GF-D8 (cell line): ENCODE data around the gene LONP2.
A peak's percentile ranks its signal among the peaks of the same experiment; 100 is the strongest.
"Not testable (repeated sequence)": the region's sequence is repeated elsewhere in the genome, so short reads cannot be mapped to it uniquely, and the experiment has no call there.

Experiments
- DNase-seq: peaks from one replicate; lab custom pipeline; 2025; lab: John Stamatoyannopoulos, UW

Gene LONP2

GRCh38 chr16:48291754-48292153, 47.7 kb downstream of the LONP2 start:
- no peak for DNase-seq

GRCh38 chr16:48292452-48292851, 48.4 kb downstream of the LONP2 start:
- DNase-seq, result no peak

- no peak for DNase-seq
These were observed 50.6 kb downstream of the LONP2 start for GRCh38 chr16:48294724-48295123.

- DNase-seq, result no peak
These were observed 51.6 kb downstream of the LONP2 start for GRCh38 chr16:48295488-48296281.

- no peak for DNase-seq
These were observed 55.4 kb downstream of the LONP2 start for GRCh38 chr16:48299471-48299870.

- no peak for DNase-seq
These were observed 56.3 kb downstream of the LONP2 start for GRCh38 chr16:48300391-48300856.

- no peak for DNase-seq
These were observed 64.4 kb downstream of the LONP2 start for GRCh38 chr16:48308535-48308934.

- no peak for DNase-seq
These were observed 67.0 kb downstream of the LONP2 start for GRCh38 chr16:48310908-48311641.

GRCh38 chr16:48313905-48314304, 69.8 kb downstream of the LONP2 start:
- not testable (repeated sequence) for DNase-seq

GRCh38 chr16:48317026-48317425, 72.9 kb downstream of the LONP2 start:
- DNase-seq, result no peak

- DNase-seq, result no peak
These were observed 73.7 kb downstream of the LONP2 start for GRCh38 chr16:48317614-48318315.

GRCh38 chr16:48318630-48319029, 74.5 kb downstream of the LONP2 start:
- peak; percentile 63 for DNase-seq

GRCh38 chr16:48321317-48322036, 77.4 kb downstream of the LONP2 start:
- DNase-seq, result no peak

GRCh38 chr16:48323783-48324775, 80.0 kb downstream of the LONP2 start:
- DNase-seq, result no peak

- no peak for DNase-seq
These were observed 82.8 kb downstream of the LONP2 start for GRCh38 chr16:48326915-48327314.

- DNase-seq, result no peak
These were observed 85.0 kb downstream of the LONP2 start for GRCh38 chr16:48329138-48329537.

GRCh38 chr16:48330189-48330840, 86.2 kb downstream of the LONP2 start:
- no peak for DNase-seq

- DNase-seq, result peak; percentile 32
These were observed 86.7 kb downstream of the LONP2 start for GRCh38 chr16:48330841-48331192.

GRCh38 chr16:48332978-48333377, 88.9 kb downstream of the LONP2 start:
- no peak for DNase-seq

GRCh38 chr16:48334325-48334724, 90.2 kb downstream of the LONP2 start:
- no peak for DNase-seq
